ENCODE measurements around the gene ST7L.

DNA sequence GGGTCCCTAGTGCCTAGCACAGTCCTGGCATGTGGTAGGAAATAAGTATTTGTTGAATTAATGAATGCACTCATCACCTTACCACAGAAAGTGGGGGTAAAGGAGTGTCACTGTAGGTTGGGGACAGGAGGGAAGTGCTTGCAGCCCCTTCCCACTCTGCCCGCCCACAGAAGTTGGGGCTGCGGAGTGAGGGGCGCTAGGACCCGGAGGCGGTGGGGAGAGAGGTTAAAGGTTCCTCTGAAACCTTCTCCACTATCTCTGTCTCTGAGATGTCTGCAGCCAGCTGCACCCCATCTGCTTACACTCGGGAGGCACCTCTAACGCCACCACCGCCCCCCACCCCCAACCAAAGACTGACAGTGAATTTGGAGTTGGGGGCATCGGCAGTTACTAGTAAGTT is 111.6 kb downstream of the ST7L start:
- no peak for TF ChIP-seq EZH2 (IDR thresholded peaks at IDR 0.05; ENCODE audit: insufficient read depth, poor library complexity, severe bottlenecking)
- no peak for TF ChIP-seq EZH2phosphoT487 (IDR thresholded peaks at IDR 0.05; ENCODE audit: insufficient read depth, low read depth)

Data from GM23248 (cell line).